Pancreas (tissue), 10 donors: ENCODE data around the gene KCNN4. TPM values are rescaled to one million over a fixed set of nuclear protein-coding genes. Genes with fewer than 3 reads are reported as not detected.

ENCODE experiments used
- ATAC-seq, 4 donors: fragments of 200-7000 bp; cut with Tn5 transposase; one replicate each; pipeline versions ENCODE4 v1.8.0 to v1.9.1; 2020; ENCODE audit warnings: mild to moderate bottlenecking in 4 of 4, moderate library complexity in 4 of 4
- DNase-seq, 6 donors: peaks; one replicate each; pipeline ENCODE4 v3.0.0-alpha.2; 2020
- FAIRE-seq: peaks from 2 replicates; lab custom pipeline; 2012; peaks lifted over from hg19 to GRCh38; lab: Jason Lieb, UNC
- H3K27ac ChIP-seq, 4 donors: fragments of 200-600 bp; sonication (generic); 1 replicate in 3 of 4; 2 replicates in 1 of 4; pipeline versions ENCODE4 v1.5.0 to v1.8.0; 2020
- H3K27me3 ChIP-seq, 4 donors: fragments of 200-600 bp; one replicate each; pipeline ENCODE4 v1.8.0; 2021
- H3K36me3 ChIP-seq, 3 donors: fragments of 200-600 bp; sonication (generic) in 1 of 3; one replicate each; pipeline versions ENCODE4 v1.5.0 to v1.8.0; 2020 to 2021
- H3K4me1 ChIP-seq, 3 donors: fragments of 200-600 bp; one replicate each; pipeline ENCODE4 v1.8.0; 2021
- H3K4me3 ChIP-seq, 4 donors: fragments of 200-600 bp; sonication (generic) in 2 of 4; one replicate each; pipeline versions ENCODE4 v1.5.0 to v1.8.0; 2020 to 2021
- H3K9me3 ChIP-seq, 4 donors: fragments of 200-600 bp; one replicate each; pipeline ENCODE4 v1.8.0; 2021
- CTCF ChIP-seq, 4 donors: fragments of 200-600 bp; sonication (generic) in 3 of 4; IDR thresholded peaks; one replicate each; pipeline versions ENCODE4 v1.5.0 to v1.8.0; 2021; ENCODE audit warnings: antibody characterized with exemption in 4 of 4
- WGBS, 2 donors: extraction: QIAGEN DNeasy Blood & Tissue Kit; methylation state at CpG; one replicate each; pipeline ENCODE4 v1.1.7; 2013; 5-methylcytosine and 5-hydroxymethylcytosine counted together
- intact Hi-C, 3 donors: fragments of 100-400 bp; cut with DNase I; formaldehyde crosslinking; loops; one replicate each; pipeline versions ENCODE4 v1.11.1 to v1.14.2; 2022
- polyA plus RNA-seq, 2 donors: library from polyadenylated mRNA; stranded (reverse); fragments of 200-250 nt; gene quantifications; one replicate each; pipeline ENCODE4 v1.2.3, GENCODE V29; 2013
- total RNA-seq, 6 donors: library from RNA; stranded (reverse); fragmentation: NEBNext Ultra II Directional in 4 of 6; extraction: Animal tissue kit (Norgen Biotek cat#: 25700) in 4 of 6; gene quantifications; one replicate each; pipeline versions ENCODE4 v1.2.1 to v1.2.4, GENCODE V29; 2021 to 2023
- donor health status: healthy with polysubstance abuse.
- donor health status: DM: no; HTN: no; CAD: no; lungs with moderate emphysema.
- donor health status: DM: no; HTN: no; CAD: no.
- donor health status: control.
- donor health status: control.
- donor health status: Bipolar disorder and iron deficiency.
- donor health status: DM: yes; HTN: yes; CAD: no.
- donor health status: DM: no; HTN: no; CAD: no.
- donor health status: DM: no; HTN: no; CAD: no.
- donor health status: DM: yes; HTN: yes; CAD: no.

The KCNN4 gene
- total and polyA plus RNA-seq, 8 donors: 0.43 to 2.6 (median 1.2) TPM

- H3K27ac ChIP-seq: no peak overlapping the region
- WGBS, 2 donors: 89 to 93% methylated on average over 5 of the region's 5 CpGs
- no peaks in the 10 kb centered on the region for H3K27me3 ChIP-seq
- no peaks in the 10 kb centered on the region for H3K4me1 ChIP-seq
- peaks cover 2 to 28% (median 3%) of the 10 kb centered on the region in 3 donors for H3K36me3 ChIP-seq
- TF ChIP-seq CTCF (IDR thresholded peaks at IDR 0.05): no peak
- ATAC-seq (no peak), DNase-seq (no peak), FAIRE-seq (no peak)
- H3K9me3 ChIP-seq: no peaks in the 10 kb centered on the region
- H3K4me3 ChIP-seq: no peak overlapping the region
- intact Hi-C loops: no loop called here
Observed at GRCh38 chr19:43729919-43730318, 50.9 kb downstream of the KCNN4 start.

- H3K4me1 ChIP-seq: no peaks in the 10 kb centered on the region
- ATAC-seq: no peak
- peaks cover 0 to 19% (median 2%) of the 10 kb centered on the region in 3 donors for H3K36me3 ChIP-seq
- no peak overlapping the region for H3K27ac ChIP-seq
- no peak for FAIRE-seq
- WGBS, 2 donors: 79 to 80% methylated on average over 4 of the region's 4 CpGs
- H3K4me3 ChIP-seq: no peak overlapping the region
- H3K27me3 ChIP-seq: no peaks in the 10 kb centered on the region
- intact Hi-C loops: no loop called here
- DNase-seq: no peak
- H3K9me3 ChIP-seq: no peaks in the 10 kb centered on the region
- no peak for TF ChIP-seq CTCF (IDR thresholded peaks at IDR 0.05)
Observed at GRCh38 chr19:43727593-43727853, 53.2 kb downstream of the KCNN4 start.

- WGBS, 2 donors: 53 to 62% methylated on average over 15 of the region's 15 CpGs
- FAIRE-seq: no peak
Observed at GRCh38 chr19:43726736-43727592, 53.8 kb downstream of the KCNN4 start.

GRCh38 chr19:43725468-43725867 lies 55.3 kb downstream of the KCNN4 start:
- intact Hi-C loops: no loop called here
- ATAC-seq: peak in 1 of 4 donors; percentile 32
- no peaks in the 10 kb centered on the region for H3K9me3 ChIP-seq
- no peaks in the 10 kb centered on the region for H3K4me1 ChIP-seq
- TF ChIP-seq CTCF (IDR thresholded peaks at IDR 0.05): no peak
- H3K36me3 ChIP-seq: no peaks in the 10 kb centered on the region
- no peak for FAIRE-seq
- no peak overlapping the region for H3K4me3 ChIP-seq
- DNase-seq: no peak
- no peaks in the 10 kb centered on the region for H3K27me3 ChIP-seq
- no peak overlapping the region for H3K27ac ChIP-seq
- 9 to 17% methylated on average over 7 of the region's 7 CpGs for WGBS, 2 donors

More at GRCh38 chr19:43726736-43727592, 53.8 kb downstream of the KCNN4 start:
- Histone ChIP-seq H3K4me1 (no peaks in the 10 kb centered on the region), H3K36me3 (peaks cover 0 to 13% (median 2%) of the 10 kb centered on the region in 3 donors), H3K9me3 (no peaks in the 10 kb centered on the region), H3K27me3 (no peaks in the 10 kb centered on the region), H3K4me3 (no peak overlapping the region), H3K27ac (no peak overlapping the region)
- no peak for DNase-seq
- intact Hi-C loops: no loop called here
- no peak for ATAC-seq
- TF ChIP-seq CTCF (IDR thresholded peaks at IDR 0.05): no peak

- Histone ChIP-seq H3K4me3 (no peak overlapping the region), H3K9me3 (no peaks in the 10 kb centered on the region), H3K4me1 (no peaks in the 10 kb centered on the region), H3K27me3 (no peaks in the 10 kb centered on the region), H3K36me3 (no peaks in the 10 kb centered on the region), H3K27ac (no peak overlapping the region)
- WGBS, 2 donors: 65 to 73% methylated on average over 8 of the region's 8 CpGs
- DNase-seq (no peak), ATAC-seq (no peak), FAIRE-seq (no peak)
- TF ChIP-seq CTCF (IDR thresholded peaks at IDR 0.05): no peak
- intact Hi-C loops: no loop called here
Observed at GRCh38 chr19:43724896-43725295, 55.9 kb downstream of the KCNN4 start.
